Mesothelial cell of epicardium (in vitro differentiated cells): ENCODE data around the gene PARP8. TPM values are rescaled to one million over a fixed set of nuclear protein-coding genes. Genes with fewer than 3 reads are reported as not detected.

Source experiments
- DNase-seq, 2 experiments: peaks; one replicate each; pipeline ENCODE4 v3.0.0; 2021; ENCODE audit warnings: low spot score in 2 of 2; ENCODE audit not compliant: unreplicated experiment in 2 of 2
- H3K27ac Mint-ChIP-seq: 2 replicates; pipeline ENCODE4 v1.8.0; 2021; ENCODE audit warnings: mixed read lengths
- H3K27me3 Mint-ChIP-seq: 2 replicates; pipeline ENCODE4 v1.8.0; 2021; ENCODE audit warnings: low read depth, mixed read lengths
- H3K36me3 Mint-ChIP-seq: 2 replicates; pipeline ENCODE4 v1.8.0; 2021; ENCODE audit warnings: mixed read lengths
- H3K4me1 Mint-ChIP-seq: 2 replicates; pipeline ENCODE4 v1.8.0; 2021; ENCODE audit warnings: mixed read lengths
- H3K4me3 Mint-ChIP-seq: 2 replicates; pipeline ENCODE4 v1.8.0; 2021; ENCODE audit warnings: mild to moderate bottlenecking, moderate library complexity, mixed read lengths
- H3K9me3 Mint-ChIP-seq: 2 replicates; pipeline ENCODE4 v1.8.0; 2021; ENCODE audit warnings: mixed read lengths
- total RNA-seq: library from RNA; stranded (reverse); gene quantifications from 3 replicates; pipeline ENCODE4 v1.2.1, GENCODE V29; 2021
- TF ChIP-seq, protein P1 (sequence below): fragments of 200-600 bp; sonication (generic); IDR thresholded peaks from one replicate; pipeline ENCODE4 v1.5.0; 2021; ENCODE audit warnings: antibody characterized with exemption; ENCODE audit not compliant: unreplicated experiment

Gene PARP8
- total RNA-seq, 1 donor from 2014 or later: 27.5 TPM

DNA sequence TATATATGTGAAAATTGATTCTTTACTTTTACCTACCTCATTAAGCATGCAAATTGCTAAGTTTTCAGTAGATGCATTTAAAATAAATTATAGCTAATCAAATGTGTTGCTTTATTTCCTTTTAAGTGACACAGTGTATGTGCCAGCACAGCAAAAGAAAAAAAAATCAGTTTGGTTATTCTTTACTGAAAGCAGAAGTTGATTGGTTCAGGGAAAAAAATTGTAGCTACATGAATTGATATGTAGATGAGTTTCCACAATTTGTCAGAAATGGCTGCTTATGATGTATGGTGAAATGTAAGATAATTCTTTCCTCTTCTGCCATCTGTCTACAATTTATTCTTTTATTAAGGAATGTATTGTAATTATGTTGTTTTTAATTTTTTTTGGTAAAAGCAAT is 57.8 kb downstream of the PARP8 start:
- Mint-ChIP-seq H3K27ac (no peak overlapping the region), H3K9me3 (no peaks in the 10 kb centered on the region), H3K4me1 (peaks cover 7% of the 10 kb centered on the region), H3K36me3 (no peaks in the 10 kb centered on the region), H3K4me3 (no peak overlapping the region), H3K27me3 (no peaks in the 10 kb centered on the region)
- TF ChIP-seq, protein P1, sequence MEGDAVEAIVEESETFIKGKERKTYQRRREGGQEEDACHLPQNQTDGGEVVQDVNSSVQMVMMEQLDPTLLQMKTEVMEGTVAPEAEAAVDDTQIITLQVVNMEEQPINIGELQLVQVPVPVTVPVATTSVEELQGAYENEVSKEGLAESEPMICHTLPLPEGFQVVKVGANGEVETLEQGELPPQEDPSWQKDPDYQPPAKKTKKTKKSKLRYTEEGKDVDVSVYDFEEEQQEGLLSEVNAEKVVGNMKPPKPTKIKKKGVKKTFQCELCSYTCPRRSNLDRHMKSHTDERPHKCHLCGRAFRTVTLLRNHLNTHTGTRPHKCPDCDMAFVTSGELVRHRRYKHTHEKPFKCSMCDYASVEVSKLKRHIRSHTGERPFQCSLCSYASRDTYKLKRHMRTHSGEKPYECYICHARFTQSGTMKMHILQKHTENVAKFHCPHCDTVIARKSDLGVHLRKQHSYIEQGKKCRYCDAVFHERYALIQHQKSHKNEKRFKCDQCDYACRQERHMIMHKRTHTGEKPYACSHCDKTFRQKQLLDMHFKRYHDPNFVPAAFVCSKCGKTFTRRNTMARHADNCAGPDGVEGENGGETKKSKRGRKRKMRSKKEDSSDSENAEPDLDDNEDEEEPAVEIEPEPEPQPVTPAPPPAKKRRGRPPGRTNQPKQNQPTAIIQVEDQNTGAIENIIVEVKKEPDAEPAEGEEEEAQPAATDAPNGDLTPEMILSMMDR: no peak
- no peak for DNase-seq

DNA sequence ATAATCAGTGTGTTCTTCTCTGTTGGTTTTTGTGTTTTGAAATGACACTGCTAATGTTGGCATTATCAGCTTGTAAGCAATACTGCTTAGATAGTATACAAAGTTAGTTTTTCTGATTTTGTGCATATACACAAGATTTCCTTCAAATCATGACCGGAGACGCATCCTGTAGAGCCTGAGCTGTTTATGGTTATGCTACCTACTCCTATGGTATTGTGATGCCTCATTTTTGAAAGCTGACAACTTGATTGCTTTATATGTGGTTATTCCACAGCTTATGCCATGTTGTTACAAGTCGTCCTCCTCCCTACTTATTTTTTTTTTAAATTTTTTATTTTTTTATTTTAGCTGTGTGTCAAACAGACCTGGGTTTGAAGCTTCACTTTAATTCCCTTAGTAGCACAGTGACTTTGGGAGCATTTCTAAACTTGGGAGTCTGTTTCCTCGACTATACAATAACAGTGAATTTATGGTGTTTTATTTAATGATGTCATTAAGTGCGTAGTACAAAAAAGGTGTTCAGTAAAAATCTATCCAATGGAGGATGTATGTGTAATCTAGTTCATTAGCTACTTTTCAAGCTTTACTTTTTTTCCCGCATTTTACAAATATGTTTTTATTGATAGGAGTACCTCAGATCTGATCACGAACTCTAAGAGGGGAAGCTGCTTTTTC is 59.5 kb downstream of the PARP8 start:
- Mint-ChIP-seq H3K27me3 (no peaks in the 10 kb centered on the region), H3K27ac (no peak overlapping the region), H3K4me1 (peaks cover 8% of the 10 kb centered on the region), H3K9me3 (no peaks in the 10 kb centered on the region), H3K36me3 (no peaks in the 10 kb centered on the region), H3K4me3 (no peak overlapping the region)
- TF ChIP-seq, protein P1: no peak
- no peak for DNase-seq

DNA sequence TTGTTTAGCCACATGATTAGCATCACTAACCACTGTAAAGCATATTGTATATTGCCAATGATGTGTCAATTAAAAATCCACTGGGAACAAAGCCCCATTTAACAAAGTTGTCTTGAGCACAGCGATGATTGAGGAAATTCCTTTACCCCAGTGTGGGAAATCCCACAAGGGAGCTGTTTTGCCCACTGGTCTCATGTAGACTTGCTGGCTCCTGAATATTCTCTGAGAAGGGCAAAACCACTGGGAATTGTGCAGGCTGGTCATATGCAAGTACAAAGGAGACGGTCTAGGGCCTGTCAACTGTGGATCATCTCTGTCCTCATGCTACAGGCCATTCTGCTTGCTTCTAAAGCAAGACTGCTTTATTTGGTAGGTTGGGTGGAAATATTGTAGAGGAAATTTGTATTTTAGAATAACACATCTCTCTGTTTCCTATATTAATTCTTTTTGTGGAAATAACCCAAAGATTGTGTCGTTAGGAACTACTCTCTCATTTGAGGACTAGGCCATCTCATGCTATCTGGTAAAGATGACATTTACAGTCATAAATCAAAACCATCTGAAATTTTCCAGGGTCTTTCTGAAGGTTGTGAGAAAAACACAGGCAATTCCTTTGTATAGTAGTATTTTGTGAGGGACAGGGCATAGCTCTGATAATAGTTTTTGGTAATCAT is 60.2 kb downstream of the PARP8 start:
- Mint-ChIP-seq H3K4me1 (peaks cover 12% of the 10 kb centered on the region), H3K4me3 (no peak overlapping the region), H3K27ac (no peak overlapping the region), H3K36me3 (no peaks in the 10 kb centered on the region), H3K9me3 (no peaks in the 10 kb centered on the region), H3K27me3 (no peaks in the 10 kb centered on the region)
- TF ChIP-seq, protein P1: no peak
- DNase-seq: no peak

DNA sequence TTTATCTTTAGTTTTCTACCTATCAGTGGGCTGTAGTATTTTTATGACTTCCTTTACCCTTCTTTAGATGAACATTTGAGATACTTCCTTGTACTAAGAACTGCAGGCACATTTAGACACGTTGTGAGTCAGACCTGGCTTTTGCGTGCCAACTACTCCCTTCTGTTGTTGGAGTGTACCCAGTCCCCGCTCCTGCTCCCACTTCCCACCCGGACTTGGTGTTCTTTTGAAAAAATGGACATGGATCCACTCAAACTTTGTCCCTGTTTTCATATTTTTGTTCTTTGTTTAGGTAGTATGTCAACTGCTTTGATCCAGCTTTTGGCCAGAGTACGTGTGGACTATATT is 60.7 kb downstream of the PARP8 start:
- no peak overlapping the region for H3K27ac Mint-ChIP-seq
- H3K4me1 Mint-ChIP-seq: peaks cover 12% of the 10 kb centered on the region
- H3K4me3 Mint-ChIP-seq: no peak overlapping the region
- H3K36me3 Mint-ChIP-seq: no peaks in the 10 kb centered on the region
- H3K27me3 Mint-ChIP-seq: no peaks in the 10 kb centered on the region
- DNase-seq: no peak
- no peaks in the 10 kb centered on the region for H3K9me3 Mint-ChIP-seq
- TF ChIP-seq, protein P1: no peak

DNA sequence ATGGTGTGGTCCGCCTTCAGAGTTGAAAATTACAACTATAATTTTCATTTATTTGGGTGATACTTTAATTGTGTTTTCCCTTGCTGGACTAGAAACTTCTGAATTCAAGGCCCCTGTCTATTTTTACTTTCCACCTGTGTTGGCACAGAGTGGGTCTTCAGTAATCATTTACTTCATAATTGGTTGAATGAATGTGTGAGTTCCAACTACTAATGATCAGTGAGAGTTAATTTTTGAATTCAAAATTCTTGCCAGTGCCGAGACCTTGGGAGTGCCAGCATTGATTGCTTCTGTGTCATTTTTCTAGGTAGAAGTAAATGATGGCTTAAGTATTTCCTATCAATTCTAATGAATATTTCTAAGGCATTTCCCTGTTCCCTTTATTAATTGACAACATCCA is 61.4 kb downstream of the PARP8 start:
- no peak overlapping the region for H3K27ac Mint-ChIP-seq
- H3K4me1 Mint-ChIP-seq: peaks cover 12% of the 10 kb centered on the region
- TF ChIP-seq, protein P1: no peak
- H3K36me3 Mint-ChIP-seq: no peaks in the 10 kb centered on the region
- DNase-seq: no peak
- no peaks in the 10 kb centered on the region for H3K9me3 Mint-ChIP-seq
- no peak overlapping the region for H3K4me3 Mint-ChIP-seq
- H3K27me3 Mint-ChIP-seq: no peaks in the 10 kb centered on the region
